ENCODE measurements around the gene COX7A1. TPM values are rescaled to one million over a fixed set of nuclear protein-coding genes. Genes with fewer than 3 reads are reported as not detected.
"Not testable (repeated sequence)": the region's sequence is repeated elsewhere in the genome, so short reads cannot be mapped to it uniquely, and the experiment has no call there.

Gene COX7A1
- total RNA-seq, 1 donor from 2014 or later = 0.64 TPM

DNA sequence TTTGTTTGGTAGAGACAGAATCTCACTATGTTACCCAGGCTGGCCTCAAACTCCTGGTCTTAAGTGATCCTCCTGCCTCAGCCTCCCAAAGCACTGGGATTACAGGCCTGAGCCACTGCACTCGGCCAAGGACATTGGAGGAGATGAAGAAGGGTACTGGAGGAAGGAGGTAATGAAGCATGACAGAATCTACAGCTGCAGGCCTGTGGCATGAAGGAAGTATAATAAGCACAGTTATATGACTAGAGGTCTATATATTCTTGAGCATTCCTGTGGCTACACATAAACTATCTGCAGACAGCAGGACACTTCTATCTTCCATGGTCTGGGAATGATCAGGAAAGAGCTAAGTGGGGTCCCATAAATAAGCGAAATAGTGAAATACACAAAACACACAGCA lies 44.0 kb upstream of the COX7A1 start:
- H3K9me3 ChIP-seq (ENCODE audit: insufficient read depth, low read depth, low read length) = no peaks in the 10 kb centered on the region
- DNase-seq (ENCODE audit: low read depth) (peak; percentile 16), FAIRE-seq (no peak)
- no peak overlapping the region for H3K27ac ChIP-seq (ENCODE audit: low read depth, low read length)
- no peak overlapping the region for H3K4me3 ChIP-seq (ENCODE audit: insufficient read depth, low read depth, low read length)
- no peak overlapping the region for H3K27ac Mint-ChIP-seq (ENCODE audit: unreplicated experiment)
- H3K4me1 ChIP-seq (ENCODE audit: insufficient read depth, low read length) = no peaks in the 10 kb centered on the region
- H3K4me2 ChIP-seq (ENCODE audit: low read length) = no peak overlapping the region
- H3K36me3 ChIP-seq (ENCODE audit: insufficient read depth, low read length) = no peaks in the 10 kb centered on the region
- H3K27me3 ChIP-seq (ENCODE audit: insufficient read depth, low read length) = no peaks in the 10 kb centered on the region
- H3K9ac ChIP-seq (ENCODE audit: low read length) = no peak overlapping the region
- no peaks in the 10 kb centered on the region for H3K79me2 ChIP-seq (ENCODE audit: insufficient read depth, low read length)
- no peak overlapping the region for H2AFZ ChIP-seq (ENCODE audit: low read depth, low read length)
- no peak for TF ChIP-seq CTCF (IDR thresholded peaks at IDR 0.05; ENCODE audit: insufficient read depth, low read depth, low read length)
- peaks cover 28% of the 10 kb centered on the region for H3K36me3 Mint-ChIP-seq (ENCODE audit: low read depth, unreplicated experiment)
- H4K20me1 ChIP-seq (ENCODE audit: insufficient read depth, low read length) = no peaks in the 10 kb centered on the region
- H3K9me3 Mint-ChIP-seq (ENCODE audit: unreplicated experiment) = peaks cover 2% of the 10 kb centered on the region
- no peaks in the 10 kb centered on the region for H3K4me1 Mint-ChIP-seq (ENCODE audit: low read depth, unreplicated experiment)
- no peaks in the 10 kb centered on the region for H3K27me3 Mint-ChIP-seq (ENCODE audit: low read depth, unreplicated experiment)
- no peak overlapping the region for H3K4me3 Mint-ChIP-seq (ENCODE audit: unreplicated experiment)

- not testable (repeated sequence) for H3K4me3 Mint-ChIP-seq (ENCODE audit: unreplicated experiment); H3K27me3 Mint-ChIP-seq (ENCODE audit: low read depth, unreplicated experiment); H3K4me3 ChIP-seq (ENCODE audit: insufficient read depth, low read depth, low read length); H3K79me2 ChIP-seq (ENCODE audit: insufficient read depth, low read length); H3K4me2 ChIP-seq (ENCODE audit: low read length); H3K27ac Mint-ChIP-seq (ENCODE audit: unreplicated experiment); H3K27me3 ChIP-seq (ENCODE audit: insufficient read depth, low read length); H3K9me3 Mint-ChIP-seq (ENCODE audit: unreplicated experiment); H4K20me1 ChIP-seq (ENCODE audit: insufficient read depth, low read length); H3K9ac ChIP-seq (ENCODE audit: low read length); H3K4me1 ChIP-seq (ENCODE audit: insufficient read depth, low read length); DNase-seq (ENCODE audit: low read depth); H3K27ac ChIP-seq (ENCODE audit: low read depth, low read length); H3K9me3 ChIP-seq (ENCODE audit: insufficient read depth, low read depth, low read length); H3K36me3 ChIP-seq (ENCODE audit: insufficient read depth, low read length); FAIRE-seq; H3K4me1 Mint-ChIP-seq (ENCODE audit: low read depth, unreplicated experiment); H2AFZ ChIP-seq (ENCODE audit: low read depth, low read length)
- H3K36me3 Mint-ChIP-seq (ENCODE audit: low read depth, unreplicated experiment) = peaks cover 24% of the 10 kb centered on the region
Measured at GRCh38 chr19:36186722-36187121, 34.5 kb upstream of the COX7A1 start.

DNA sequence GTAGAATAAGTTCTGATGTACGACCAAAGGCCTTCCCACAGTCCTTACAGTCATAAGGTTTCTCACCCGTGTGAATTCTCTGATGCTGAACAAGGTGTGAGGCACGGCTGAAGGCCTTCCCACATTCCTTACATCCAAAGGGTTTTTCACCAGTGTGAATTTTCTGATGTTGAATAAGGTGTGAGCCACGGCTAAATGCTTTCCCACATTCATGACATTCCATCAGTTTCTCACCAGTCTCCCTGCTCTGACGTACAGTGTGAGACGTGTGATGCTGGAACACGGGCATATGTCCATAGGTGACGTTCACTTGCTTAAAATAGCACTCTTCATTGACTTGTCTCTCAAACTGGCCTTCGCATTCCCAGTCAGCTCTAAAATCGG lies 31.0 kb upstream of the COX7A1 start:
- H3K27me3 Mint-ChIP-seq (ENCODE audit: low read depth, unreplicated experiment) = no peaks in the 10 kb centered on the region

More for the DNA sequence above, 31.0 kb upstream of the COX7A1 start:
- Histone ChIP-seq H3K4me3 (ENCODE audit: insufficient read depth, low read depth, low read length) (peak overlapping the region; percentile 15), H3K9me3 (ENCODE audit: insufficient read depth, low read depth, low read length) (peaks cover 3% of the 10 kb centered on the region), H3K4me2 (ENCODE audit: low read length) (peak overlapping the region; percentile 54), H3K4me1 (ENCODE audit: insufficient read depth, low read length) (peaks cover 3% of the 10 kb centered on the region), H4K20me1 (ENCODE audit: insufficient read depth, low read length) (no peaks in the 10 kb centered on the region), H3K27ac (ENCODE audit: low read depth, low read length) (peak overlapping the region; percentile 80), H3K9ac (ENCODE audit: low read length) (peak overlapping the region; percentile 68), H2AFZ (ENCODE audit: low read depth, low read length) (no peak overlapping the region), H3K36me3 (ENCODE audit: insufficient read depth, low read length) (no peaks in the 10 kb centered on the region), H3K79me2 (ENCODE audit: insufficient read depth, low read length) (no peaks in the 10 kb centered on the region), H3K27me3 (ENCODE audit: insufficient read depth, low read length) (no peaks in the 10 kb centered on the region)
- peak overlapping the region; percentile 13 for H3K4me3 Mint-ChIP-seq (ENCODE audit: unreplicated experiment)
- peak overlapping the region; percentile 93 for H3K27ac Mint-ChIP-seq (ENCODE audit: unreplicated experiment)
- DNase-seq (ENCODE audit: low read depth) = peak; percentile 85
- peaks cover 9% of the 10 kb centered on the region for H3K9me3 Mint-ChIP-seq (ENCODE audit: unreplicated experiment)
- H3K36me3 Mint-ChIP-seq (ENCODE audit: low read depth, unreplicated experiment) = peaks cover 22% of the 10 kb centered on the region
- no peak for TF ChIP-seq CTCF (IDR thresholded peaks at IDR 0.05; ENCODE audit: insufficient read depth, low read depth, low read length)
- no peak for TF ChIP-seq EZH2 (IDR thresholded peaks at IDR 0.05; ENCODE audit: insufficient read depth, low read length)
- H3K4me1 Mint-ChIP-seq (ENCODE audit: low read depth, unreplicated experiment) = peaks cover 9% of the 10 kb centered on the region
- FAIRE-seq = no peak
